LoVo (cell line): ENCODE results near the gene DNLZ.
A peak's percentile ranks its signal among the peaks of the same experiment; 100 is the strongest.
"Not testable (repeated sequence)": the region's sequence is repeated elsewhere in the genome, so short reads cannot be mapped to it uniquely, and the experiment has no call there.

ENCODE experiments used
- DNase-seq: peaks from one replicate; pipeline ENCODE4 v3.0.0-alpha.2; 2016; ENCODE audit warnings: low spot score

DNLZ gene

GRCh38 chr9:136331030-136331429, 32.5 kb downstream of the DNLZ start:
- no peak for DNase-seq

- DNase-seq = no peak
Measured at GRCh38 chr9:136330406-136330990, 33.0 kb downstream of the DNLZ start.

GRCh38 chr9:136329636-136330405, 33.7 kb downstream of the DNLZ start:
- no peak for DNase-seq

- DNase-seq = no peak
Measured at GRCh38 chr9:136329211-136329627, 34.3 kb downstream of the DNLZ start.

GRCh38 chr9:136328622-136329041, 34.9 kb downstream of the DNLZ start:
- DNase-seq = no peak

- peak; percentile 75 for DNase-seq
Measured at GRCh38 chr9:136328011-136328621, 35.4 kb downstream of the DNLZ start.

GRCh38 chr9:136327304-136327974, 36.1 kb downstream of the DNLZ start, which contains the start of gene GPSM1:
Gene GPSM1 (plus strand): TSS chr9:136327539. CDS start chr9:136327696, 157 bp downstream.
- no peak for DNase-seq

- DNase-seq = no peak
Measured at GRCh38 chr9:136326761-136327303, 36.7 kb downstream of the DNLZ start.

- DNase-seq = no peak
Measured at GRCh38 chr9:136326061-136326760, 37.3 kb downstream of the DNLZ start.

GRCh38 chr9:136325358-136325757, 38.2 kb downstream of the DNLZ start:
- DNase-seq = no peak

- no peak for DNase-seq
Measured at GRCh38 chr9:136324501-136325300, 38.8 kb downstream of the DNLZ start.

GRCh38 chr9:136323371-136323789, 40.2 kb downstream of the DNLZ start:
- no peak for DNase-seq

- no peak for DNase-seq
Measured at GRCh38 chr9:136322756-136323330, 40.7 kb downstream of the DNLZ start.

GRCh38 chr9:136321561-136321960, 42.0 kb downstream of the DNLZ start:
- DNase-seq = no peak

GRCh38 chr9:136320972-136321371, 42.6 kb downstream of the DNLZ start:
- DNase-seq = not testable (repeated sequence)

GRCh38 chr9:136319955-136320354, 43.6 kb downstream of the DNLZ start:
- not testable (repeated sequence) for DNase-seq

- DNase-seq = not testable (repeated sequence)
Measured at GRCh38 chr9:136319244-136319643, 44.3 kb downstream of the DNLZ start.

GRCh38 chr9:136318776-136319241, 44.7 kb downstream of the DNLZ start:
- DNase-seq = no peak

- no peak for DNase-seq
Measured at GRCh38 chr9:136318111-136318775, 45.3 kb downstream of the DNLZ start.

GRCh38 chr9:136317695-136318094, 45.8 kb downstream of the DNLZ start:
- no peak for DNase-seq
